Activated CD8-positive, alpha-beta memory T cell treated with anti-CD3 and anti-CD28 coated beads, Interleukin-2, amount 50 U/mL, for 4 hours (primary cell): ENCODE measurements around the gene FLAD1.
"Not testable (repeated sequence)": the region's sequence is repeated elsewhere in the genome, so short reads cannot be mapped to it uniquely, and the experiment has no call there.

Experiments
- DNase-seq: peaks from one replicate; pipeline ENCODE4 v3.0.0-alpha.2; 2020

Gene FLAD1

GRCh38 chr1:154992721-154993571 is 9.8 kb downstream of the FLAD1 start:
- no peak for DNase-seq

DNA sequence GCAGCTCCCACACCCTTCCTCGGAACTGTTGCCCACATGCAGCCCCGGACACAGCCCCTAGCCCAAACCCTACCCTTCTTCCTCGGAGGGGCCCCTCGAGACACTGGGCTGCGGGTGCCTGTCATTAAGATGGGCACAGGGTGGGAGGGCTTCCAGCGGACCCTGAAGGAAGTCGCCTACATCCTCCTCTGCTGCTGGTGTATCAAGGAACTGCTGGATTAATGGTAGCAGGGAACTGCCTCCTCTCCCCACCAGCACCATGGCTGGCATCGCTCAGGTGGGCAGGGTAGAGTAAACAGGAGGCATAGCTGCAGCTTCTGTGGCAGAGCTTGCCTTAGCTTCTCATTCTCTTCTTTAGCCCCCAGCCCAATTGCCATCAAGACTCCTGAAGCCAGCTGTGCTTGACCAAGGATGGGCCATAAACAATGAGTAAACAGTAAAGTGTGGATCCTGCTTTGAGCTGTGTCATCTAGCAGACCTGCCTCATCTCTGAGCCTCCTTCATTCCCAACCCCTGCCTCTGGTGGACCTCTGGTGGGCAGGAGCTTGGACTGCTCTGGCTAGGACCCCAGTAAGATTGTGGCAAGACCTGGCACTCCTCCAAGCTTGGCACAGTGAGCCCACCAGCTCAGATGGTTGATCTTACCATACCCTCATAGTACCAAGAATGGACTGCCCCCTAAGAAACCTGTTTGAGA is 10.6 kb downstream of the FLAD1 start, which contains the start of gene LENEP:
TSS of gene LENEP (plus strand) at position 15 of the 697 bp plus-strand sequence. CDS start at position 37, 22 bp downstream.
- no peak for DNase-seq

GRCh38 chr1:154994269-154994587 is 11.1 kb downstream of the FLAD1 start:
- DNase-seq: no peak

- no peak for DNase-seq
Measured at GRCh38 chr1:154994591-154994990, 11.4 kb downstream of the FLAD1 start.

GRCh38 chr1:154995301-154995983 is 12.3 kb downstream of the FLAD1 start:
- DNase-seq: not testable (repeated sequence)

- DNase-seq: no peak
Measured at GRCh38 chr1:154996966-154997701, 14.0 kb downstream of the FLAD1 start.

DNA sequence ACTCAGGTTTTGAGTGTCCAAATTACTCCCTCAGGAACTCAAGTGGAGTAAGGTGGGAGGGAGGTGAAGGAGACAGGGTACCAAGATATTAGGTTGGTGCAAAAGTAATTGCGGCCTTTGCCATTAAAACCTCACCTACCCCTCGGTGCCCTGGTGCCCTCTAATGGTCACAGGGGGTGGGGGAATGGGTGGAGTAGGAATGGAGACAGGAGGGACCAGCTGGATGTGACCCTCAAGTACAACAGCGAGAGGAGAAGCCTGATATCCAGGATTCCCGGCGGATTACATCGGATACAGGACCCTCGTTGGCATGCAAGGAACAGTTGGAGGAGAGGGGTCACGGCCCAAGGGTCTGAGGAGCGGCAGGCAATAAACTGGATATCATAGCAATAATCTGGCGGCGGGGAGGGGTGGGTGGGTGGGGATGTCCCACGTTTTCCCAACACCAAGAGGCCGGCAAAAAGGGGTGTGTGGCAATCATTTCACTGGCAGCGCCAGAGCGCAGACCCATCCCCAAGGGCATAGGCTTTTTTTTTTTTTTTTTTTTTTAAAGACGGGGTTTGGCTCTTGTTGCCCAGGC is 15.1 kb downstream of the FLAD1 start:
- no peak for DNase-seq

- peak; percentile 71 for DNase-seq
Measured at GRCh38 chr1:154998818-154999570, 15.8 kb downstream of the FLAD1 start.

- peak; percentile 61 for DNase-seq
Measured at GRCh38 chr1:154999571-155000410, 16.6 kb downstream of the FLAD1 start.

DNA sequence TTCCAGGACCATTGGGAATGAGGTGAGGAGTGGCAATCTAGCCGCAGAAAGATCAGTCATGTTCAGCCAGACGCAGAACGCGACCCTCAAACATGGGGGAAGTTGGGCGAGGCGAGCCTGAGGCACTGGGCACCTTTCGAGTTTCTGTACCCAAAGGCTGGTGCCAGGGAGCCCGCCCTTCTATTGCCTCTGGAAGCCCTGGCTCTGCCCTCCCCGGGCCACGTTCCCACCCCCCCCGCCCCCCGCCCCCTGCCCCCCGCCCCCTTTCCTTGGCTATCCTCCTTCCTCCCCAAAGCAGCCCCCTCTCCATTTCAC is 17.2 kb downstream of the FLAD1 start:
- DNase-seq: no peak

GRCh38 chr1:155000726-155001424 is 17.7 kb downstream of the FLAD1 start:
- peak; percentile 75 for DNase-seq

- DNase-seq: no peak
Measured at GRCh38 chr1:155001425-155001674, 18.2 kb downstream of the FLAD1 start.

- peak; percentile 96 for DNase-seq
Measured at GRCh38 chr1:155001675-155002463, 18.7 kb downstream of the FLAD1 start.

- DNase-seq: no peak
Measured at GRCh38 chr1:155002464-155003226, 19.5 kb downstream of the FLAD1 start, which contains the start of gene ZBTB7B. TSS of gene ZBTB7B (plus strand) at chr1:155002802. CDS start at chr1:155014661, 11,859 bp downstream.

GRCh38 chr1:155003227-155003765 is 20.2 kb downstream of the FLAD1 start:
- no peak for DNase-seq

DNA sequence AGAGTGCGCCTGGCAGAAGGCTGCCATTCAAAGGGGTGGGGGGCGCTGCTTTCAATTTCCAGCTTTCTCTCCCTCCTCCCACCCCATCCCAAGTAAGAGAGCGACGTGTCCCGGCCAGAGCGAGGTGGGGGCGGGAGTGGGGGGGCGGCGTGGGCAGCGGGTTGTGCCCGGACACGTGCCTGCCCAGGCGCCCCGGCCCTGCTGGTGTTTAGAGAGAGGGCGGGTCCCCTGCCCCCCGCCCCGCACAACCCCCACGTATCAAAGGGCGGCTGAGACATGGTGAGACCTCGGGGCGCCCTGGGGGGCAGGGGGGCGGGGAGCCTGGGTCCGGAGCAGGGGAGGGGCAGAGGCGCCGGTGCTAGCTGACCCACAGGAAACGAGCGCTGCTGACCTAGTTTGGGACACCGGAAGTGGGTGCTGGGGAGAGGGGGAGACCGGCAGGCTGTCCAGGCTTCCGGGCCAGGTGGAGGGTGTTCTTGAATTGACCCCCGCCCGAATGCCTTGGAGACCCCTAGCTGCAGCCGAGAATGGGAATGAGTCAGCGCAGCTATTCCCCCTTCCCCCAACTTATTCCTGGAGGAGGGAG is 20.7 kb downstream of the FLAD1 start:
- DNase-seq: no peak

DNA sequence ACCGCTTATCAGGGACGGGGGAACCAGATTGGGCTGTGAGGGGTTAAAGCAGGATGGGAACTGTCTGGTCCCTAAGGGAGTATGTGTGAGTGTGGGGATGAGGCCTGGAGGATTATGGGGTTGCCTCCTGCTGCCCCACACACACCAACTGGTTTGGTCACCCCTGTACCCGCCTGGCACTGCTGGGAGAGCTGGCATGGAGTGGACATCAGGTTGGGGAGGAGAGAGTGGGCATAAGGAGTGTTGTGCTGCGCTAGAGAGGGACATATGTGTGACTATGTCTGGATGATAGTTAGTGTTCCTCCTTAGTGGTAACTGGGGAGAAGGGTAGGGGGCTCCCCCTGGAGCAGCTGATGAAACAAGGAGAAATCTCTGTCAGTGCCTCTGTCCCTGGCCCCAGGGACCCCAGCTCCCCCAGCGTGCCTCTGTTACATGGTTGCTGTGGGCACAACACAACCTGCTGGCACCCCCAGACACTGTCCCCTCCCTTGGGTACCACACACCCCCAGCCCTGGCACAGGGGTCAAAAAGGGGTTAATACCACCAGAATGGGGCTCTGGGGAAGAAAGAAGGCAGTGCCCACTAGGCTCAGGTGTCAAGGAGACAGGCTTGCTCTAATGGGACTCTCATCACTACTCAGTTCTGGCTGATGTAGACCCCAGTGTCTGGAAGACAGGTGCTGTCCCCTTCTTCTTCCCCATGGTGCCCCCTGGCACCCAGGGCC is 21.4 kb downstream of the FLAD1 start:
- no peak for DNase-seq
